Measurements from ENCODE around the gene BACH1. TPM values are rescaled to one million over a fixed set of nuclear protein-coding genes. Genes with fewer than 3 reads are reported as not detected.

Gene BACH1
- total and polyA plus RNA-seq, 2 donors (not counting 3 experiments of a cell fraction or from before 2014, with no cell fraction given): 7.2 to 28.8 TPM

DNA sequence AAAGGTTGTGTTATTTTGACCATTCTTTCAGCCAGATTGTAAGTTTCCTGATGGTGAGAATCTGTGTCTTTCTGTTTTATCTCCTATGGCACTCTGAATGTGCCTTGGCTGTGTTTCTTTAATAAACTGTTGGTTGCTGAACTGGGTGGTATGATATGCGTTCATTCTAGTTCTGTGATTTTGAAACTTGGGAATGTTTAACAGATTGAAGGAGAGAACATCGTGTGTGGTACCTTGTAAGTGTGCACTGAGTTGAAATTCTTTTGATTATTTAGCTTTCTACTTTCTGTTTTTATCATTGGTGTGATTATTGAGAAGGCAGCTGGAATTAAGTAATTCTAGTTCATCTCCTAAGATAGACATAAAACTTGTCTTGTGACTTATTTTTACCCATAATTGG lies 4.6 kb downstream of the BACH1 start:
- FAIRE-seq (no peak), DNase-seq (ENCODE audit: low read depth, low spot score) (no peak)
- H2AFZ ChIP-seq (ENCODE audit: low read depth, low read length): no peak overlapping the region
- BruUV-seq (replicated peaks): no TSS peak
- no peak overlapping the region for H3K27ac ChIP-seq (ENCODE audit: insufficient read depth, low read depth, low read length)
- ChIA-PET CTCF (interaction anchor here (1.2 to 6.4 kb wide), 5 partner anchors 10 to 139 kb away, joined by 5 to 53 read pairs (median 7); no protein-coding TSS in a partner anchor), POLR2A (no interaction called here)
- H3K79me2 ChIP-seq (ENCODE audit: control insufficient read depth, insufficient read depth, low read length): peaks cover 87% of the 10 kb centered on the region
- no peak overlapping the region for H3K4me3 ChIP-seq (replicated peaks in 1 of 3; ENCODE audit: insufficient read depth in 1 of 3, low read depth in 1 of 3, low read length in 3 of 3)
- H4K20me1 ChIP-seq (replicated peaks; ENCODE audit: control insufficient read depth, extremely low read depth, insufficient read depth, low read length): peaks cover 15% of the 10 kb centered on the region
- H3K27me3 ChIP-seq (ENCODE audit: control insufficient read depth in 2 of 2, insufficient read depth in 2 of 2, low read length in 2 of 2): no peaks in the 10 kb centered on the region
- H3K9me1 ChIP-seq (replicated peaks; ENCODE audit: control insufficient read depth, extremely low read depth, insufficient read depth, low read length): no peaks in the 10 kb centered on the region
- no peak overlapping the region for H3K4me2 ChIP-seq (ENCODE audit: insufficient read depth, low read length)
- intact Hi-C loops (cut with micrococcal nuclease) (no loop called here), dilution Hi-C loops (cut with MboI; ENCODE audit: extremely low pct_ligation_motif_present, low sequenced_read_pairs) (no loop called here)
- peaks cover 23% of the 10 kb centered on the region for H3K4me1 ChIP-seq (ENCODE audit: control insufficient read depth, extremely low read depth, insufficient read depth, low read length)
- TF ChIP-seq, protein P1, sequence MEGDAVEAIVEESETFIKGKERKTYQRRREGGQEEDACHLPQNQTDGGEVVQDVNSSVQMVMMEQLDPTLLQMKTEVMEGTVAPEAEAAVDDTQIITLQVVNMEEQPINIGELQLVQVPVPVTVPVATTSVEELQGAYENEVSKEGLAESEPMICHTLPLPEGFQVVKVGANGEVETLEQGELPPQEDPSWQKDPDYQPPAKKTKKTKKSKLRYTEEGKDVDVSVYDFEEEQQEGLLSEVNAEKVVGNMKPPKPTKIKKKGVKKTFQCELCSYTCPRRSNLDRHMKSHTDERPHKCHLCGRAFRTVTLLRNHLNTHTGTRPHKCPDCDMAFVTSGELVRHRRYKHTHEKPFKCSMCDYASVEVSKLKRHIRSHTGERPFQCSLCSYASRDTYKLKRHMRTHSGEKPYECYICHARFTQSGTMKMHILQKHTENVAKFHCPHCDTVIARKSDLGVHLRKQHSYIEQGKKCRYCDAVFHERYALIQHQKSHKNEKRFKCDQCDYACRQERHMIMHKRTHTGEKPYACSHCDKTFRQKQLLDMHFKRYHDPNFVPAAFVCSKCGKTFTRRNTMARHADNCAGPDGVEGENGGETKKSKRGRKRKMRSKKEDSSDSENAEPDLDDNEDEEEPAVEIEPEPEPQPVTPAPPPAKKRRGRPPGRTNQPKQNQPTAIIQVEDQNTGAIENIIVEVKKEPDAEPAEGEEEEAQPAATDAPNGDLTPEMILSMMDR (IDR thresholded peaks at IDR 0.05; ENCODE audit: extremely low read depth in 1 of 2, insufficient read depth in 1 of 2, low read depth in 1 of 2, low read length in 2 of 2): no peak
- no peak for TF ChIP-seq POLR2A (IDR thresholded peaks at IDR 0.05; ENCODE audit: low read depth, low read length)
- no peak for TF ChIP-seq GATA2 (IDR thresholded peaks at IDR 0.05; ENCODE audit: insufficient read depth, insufficient read length, low read depth, low read length)
- TF ChIP-seq EZH2 (IDR thresholded peaks at IDR 0.05; ENCODE audit: borderline replicate concordance, low read depth, low read length, severe bottlenecking): no peak
- TF ChIP-seq FOS (IDR thresholded peaks at IDR 0.05; ENCODE audit: borderline replicate concordance, insufficient read depth, low read length): no peak
- no peak for TF ChIP-seq MYC (IDR thresholded peaks at IDR 0.05; ENCODE audit: low read depth, low read length)
- TF ChIP-seq POLR2AphosphoS5 (IDR thresholded peaks at IDR 0.05; ENCODE audit: insufficient read depth, low read depth, low read length): no peak
- TF ChIP-seq JUN (IDR thresholded peaks at IDR 0.05; ENCODE audit: borderline replicate concordance, insufficient read depth, insufficient read length, low read depth): no peak
- TF ChIP-seq MAX (IDR thresholded peaks at IDR 0.05; ENCODE audit: insufficient read depth, insufficient read length): no peak
- no peak overlapping the region for H3K9ac ChIP-seq (replicated peaks; ENCODE audit: extremely low read depth, insufficient read depth, low read length)
- no peaks in the 10 kb centered on the region for H3K9me3 ChIP-seq (replicated peaks; ENCODE audit: control insufficient read depth, insufficient read depth, low read length)
- peaks cover 0 to 2% of the 10 kb centered on the region in 2 experiments for H3K36me3 ChIP-seq (ENCODE audit: control insufficient read depth in 2 of 2, extremely low read depth in 1 of 2, insufficient read depth in 2 of 2, low read length in 2 of 2)

Measured in endothelial cell of umbilical vein (primary cell).